Lung (tissue), 12 donors: ENCODE measurements around the gene RNF13. TPM values are rescaled to one million over a fixed set of nuclear protein-coding genes. Genes with fewer than 3 reads are reported as not detected.

Source experiments
- ATAC-seq: fragments of 200-7000 bp; cut with Tn5 transposase; one replicate; pipeline ENCODE4 v1.9.1; 2020; ENCODE audit warnings: moderate number of reproducible peaks; ENCODE audit not compliant: insufficient read depth, low FRiP score
- DNase-seq, 3 donors: peaks; one replicate each; pipeline ENCODE4 v3.0.0-alpha.2; 2013 to 2017
- H3K27ac ChIP-seq, 2 donors: one replicate each; pipeline ENCODE4 v1.5.1; 2013; ENCODE audit warnings: mild to moderate bottlenecking in 2 of 2, moderate library complexity in 2 of 2, control low read depth in 1 of 2, inconsistent platforms in 1 of 2, low read depth in 1 of 2, low read length in 1 of 2
- H3K27me3 ChIP-seq, 3 donors: one replicate each; pipeline ENCODE4 v1.5.1; 2013; ENCODE audit warnings: low read length in 2 of 3; ENCODE audit not compliant: control insufficient read depth in 3 of 3, insufficient read depth in 3 of 3
- H3K36me3 ChIP-seq, 4 donors: one replicate each; pipeline ENCODE4 v1.5.1; 2013; ENCODE audit warnings: low read length in 4 of 4, mild to moderate bottlenecking in 1 of 4, moderate library complexity in 1 of 4; ENCODE audit not compliant: control insufficient read depth in 4 of 4, insufficient read depth in 4 of 4
- H3K4me1 ChIP-seq, 5 donors: one replicate each; pipeline ENCODE4 v1.5.1; 2013; ENCODE audit warnings: low read length in 5 of 5, mild to moderate bottlenecking in 2 of 5, moderate library complexity in 1 of 5; ENCODE audit not compliant: control insufficient read depth in 5 of 5, insufficient read depth in 5 of 5
- H3K4me3 ChIP-seq: one replicate; pipeline ENCODE4 v1.5.1; 2013; ENCODE audit warnings: mild to moderate bottlenecking, control low read depth, moderate library complexity
- H3K9ac ChIP-seq, 2 donors: one replicate each; pipeline ENCODE4 v1.5.1; 2013; ENCODE audit warnings: low read length in 2 of 2, control low read depth in 1 of 2; ENCODE audit not compliant: insufficient read depth in 1 of 2
- H3K9me3 ChIP-seq, 4 donors: one replicate each; pipeline ENCODE4 v1.5.1; 2013; ENCODE audit warnings: low read length in 3 of 4, mild to moderate bottlenecking in 1 of 4, moderate library complexity in 1 of 4; ENCODE audit not compliant: control insufficient read depth in 4 of 4, insufficient read depth in 3 of 4
- CTCF ChIP-seq: IDR thresholded peaks from 2 replicates; pipeline ENCODE4 v1.5.1; 2012; ENCODE audit warnings: mild to moderate bottlenecking; ENCODE audit errors: control extremely low read depth, extremely low read depth
- WGBS, 2 donors: extraction: QIAGEN DNeasy Blood & Tissue Kit; methylation state at CpG; one replicate each; pipeline ENCODE4 v1.1.7; 2013; 5-methylcytosine and 5-hydroxymethylcytosine counted together
- polyA plus RNA-seq, 2 donors: library from polyadenylated mRNA; stranded (reverse); fragments of 200-250 nt; gene quantifications; one replicate each; pipeline ENCODE4 v1.2.1, GENCODE V29; 2013
- total RNA-seq, 2 donors: library from RNA; depleted of rRNA in 1 of 2; stranded (reverse); fragments of >200 nt in 1 of 2; gene quantifications; one replicate each; pipeline ENCODE4 v1.2.1, GENCODE V29; 2014 to 2021
- donor health status: control.
- donor health status: control.
- donor health status: Bipolar disorder and iron deficiency.
- donor health status: healthy.
- donor health status: DM: yes; HTN: yes; CAD: no.

Gene RNF13
- total and polyA plus RNA-seq, 4 donors: 56.2 to 170 (median 96.7) TPM

DNA sequence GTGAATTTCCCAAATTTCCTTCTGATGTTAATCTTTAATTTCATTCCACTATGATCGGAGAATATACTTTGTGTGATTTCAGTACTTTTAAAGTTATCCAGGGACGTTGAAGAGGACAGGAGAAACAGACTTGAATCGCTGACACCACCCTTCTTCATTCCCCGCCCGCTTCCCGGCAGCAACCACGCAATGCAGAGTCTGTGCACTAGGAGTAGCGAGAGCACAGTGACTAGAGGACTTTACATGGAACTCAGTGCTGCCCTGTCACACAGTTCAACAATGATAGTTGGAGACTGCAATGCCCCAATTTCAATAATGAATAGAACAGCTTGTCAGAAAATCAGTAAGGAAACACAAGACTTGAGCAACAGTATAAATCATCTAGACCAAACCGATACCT, 73.9 kb downstream of the RNF13 start:
- WGBS, 2 donors: 82 to 84% methylated on average over 9 of the region's 9 CpGs
- peaks cover 0 to 8% (median 0%) of the 10 kb centered on the region in 5 donors for H3K4me1 ChIP-seq
- H3K4me3 ChIP-seq: no peak overlapping the region
- H3K36me3 ChIP-seq: peaks cover 0 to 15% (median 2%) of the 10 kb centered on the region in 4 donors
- ATAC-seq (no peak), DNase-seq (no peak)
- no peak overlapping the region for H3K27ac ChIP-seq
- no peaks in the 10 kb centered on the region for H3K27me3 ChIP-seq
- H3K9me3 ChIP-seq: peaks cover 0 to 6% (median 3%) of the 10 kb centered on the region in 4 donors
- H3K9ac ChIP-seq: no peak overlapping the region
- TF ChIP-seq CTCF: no peak

DNA sequence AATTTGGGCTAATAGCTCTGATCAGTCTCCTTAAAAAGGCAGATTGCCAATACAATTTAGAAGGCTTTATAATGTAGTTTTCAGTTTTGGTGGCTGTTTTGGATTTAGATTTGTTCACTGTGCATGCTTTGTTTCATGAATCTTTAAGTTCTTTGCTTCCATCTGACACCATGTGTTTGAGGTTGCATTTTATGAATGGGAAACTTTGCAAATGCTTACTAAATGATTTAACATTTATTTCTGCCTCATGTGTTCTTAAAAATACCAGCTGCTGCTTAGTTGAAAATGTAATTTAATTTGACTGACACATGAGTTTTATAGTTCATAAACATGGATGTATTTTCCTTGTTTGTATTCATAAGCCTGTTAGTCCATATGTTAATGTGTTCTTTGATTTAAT, 78.6 kb downstream of the RNF13 start:
- no peak overlapping the region for H3K27ac ChIP-seq
- no peaks in the 10 kb centered on the region for H3K9me3 ChIP-seq
- DNase-seq (no peak), ATAC-seq (no peak)
- H3K4me1 ChIP-seq: peaks cover 0 to 12% (median 0%) of the 10 kb centered on the region in 5 donors
- no peak overlapping the region for H3K4me3 ChIP-seq
- no peak for TF ChIP-seq CTCF
- no peak overlapping the region for H3K9ac ChIP-seq
- H3K27me3 ChIP-seq: no peaks in the 10 kb centered on the region
- peaks cover 0 to 11% (median 2%) of the 10 kb centered on the region in 4 donors for H3K36me3 ChIP-seq

GRCh38 chr3:149892371-149892770, 79.4 kb downstream of the RNF13 start:
- DNase-seq (no peak), ATAC-seq (no peak)
- Histone ChIP-seq H3K27me3 (no peaks in the 10 kb centered on the region), H3K27ac (no peak overlapping the region), H3K9me3 (no peaks in the 10 kb centered on the region), H3K4me1 (peaks cover 0 to 12% (median 0%) of the 10 kb centered on the region in 5 donors), H3K36me3 (peaks cover 0 to 6% (median 1%) of the 10 kb centered on the region in 4 donors), H3K9ac (no peak overlapping the region), H3K4me3 (no peak overlapping the region)
- 97% methylated on average over 10 of the region's 10 CpGs for WGBS, 2 donors
- no peak for TF ChIP-seq CTCF

DNA sequence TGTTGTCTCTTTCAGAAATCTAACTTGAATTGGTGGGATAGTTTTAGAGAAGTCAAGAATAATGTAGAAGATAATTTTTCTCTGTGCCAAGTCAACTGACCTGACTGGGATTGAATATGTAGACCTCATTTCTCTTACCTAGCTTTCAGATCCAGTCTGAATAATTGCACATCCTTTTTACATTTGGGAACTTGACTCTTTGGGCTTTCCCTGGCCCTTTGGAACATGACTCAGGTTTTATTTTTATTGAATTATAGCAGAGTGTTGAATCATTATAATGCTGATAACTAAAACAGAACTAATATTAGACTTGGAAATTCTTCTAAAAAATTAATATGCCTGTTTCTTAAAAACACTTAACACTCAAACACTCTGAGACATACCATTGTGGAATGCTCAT, 81.2 kb downstream of the RNF13 start:
- Histone ChIP-seq H3K36me3 (peaks cover 0 to 5% (median 1%) of the 10 kb centered on the region in 4 donors), H3K9me3 (no peaks in the 10 kb centered on the region), H3K4me3 (no peak overlapping the region), H3K9ac (no peak overlapping the region), H3K27ac (no peak overlapping the region), H3K4me1 (peaks cover 0 to 12% (median 0%) of the 10 kb centered on the region in 5 donors), H3K27me3 (no peaks in the 10 kb centered on the region)
- ATAC-seq (no peak), DNase-seq (no peak)
- no peak for TF ChIP-seq CTCF
